NCI-H2081 (cell line): ENCODE measurements around the gene HEATR9.

Source experiments
- DNase-seq, 2 experiments: peaks; one replicate each; lab custom pipeline; 2025; lab: John Stamatoyannopoulos, UW

The HEATR9 gene

DNA sequence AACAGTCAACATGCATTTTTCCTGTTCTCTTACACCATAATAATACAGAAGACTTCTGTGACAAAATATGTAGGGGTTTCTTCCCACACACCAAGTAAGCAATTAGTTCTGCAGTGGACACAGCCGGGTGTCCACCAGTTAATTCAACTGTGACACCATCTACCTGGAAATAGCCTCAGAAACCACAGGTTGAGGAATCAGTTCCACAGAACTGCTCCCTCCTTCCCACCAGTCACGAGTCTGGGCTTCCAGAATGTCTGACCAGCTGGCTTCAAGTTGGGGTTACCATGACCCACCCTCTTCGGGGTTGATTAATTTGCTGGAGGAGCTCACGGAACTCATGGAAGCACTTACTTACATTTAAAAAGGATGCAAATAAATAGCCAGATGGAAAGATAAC lies 25.1 kb upstream of the HEATR9 start:
- DNase-seq, result no peak

DNA sequence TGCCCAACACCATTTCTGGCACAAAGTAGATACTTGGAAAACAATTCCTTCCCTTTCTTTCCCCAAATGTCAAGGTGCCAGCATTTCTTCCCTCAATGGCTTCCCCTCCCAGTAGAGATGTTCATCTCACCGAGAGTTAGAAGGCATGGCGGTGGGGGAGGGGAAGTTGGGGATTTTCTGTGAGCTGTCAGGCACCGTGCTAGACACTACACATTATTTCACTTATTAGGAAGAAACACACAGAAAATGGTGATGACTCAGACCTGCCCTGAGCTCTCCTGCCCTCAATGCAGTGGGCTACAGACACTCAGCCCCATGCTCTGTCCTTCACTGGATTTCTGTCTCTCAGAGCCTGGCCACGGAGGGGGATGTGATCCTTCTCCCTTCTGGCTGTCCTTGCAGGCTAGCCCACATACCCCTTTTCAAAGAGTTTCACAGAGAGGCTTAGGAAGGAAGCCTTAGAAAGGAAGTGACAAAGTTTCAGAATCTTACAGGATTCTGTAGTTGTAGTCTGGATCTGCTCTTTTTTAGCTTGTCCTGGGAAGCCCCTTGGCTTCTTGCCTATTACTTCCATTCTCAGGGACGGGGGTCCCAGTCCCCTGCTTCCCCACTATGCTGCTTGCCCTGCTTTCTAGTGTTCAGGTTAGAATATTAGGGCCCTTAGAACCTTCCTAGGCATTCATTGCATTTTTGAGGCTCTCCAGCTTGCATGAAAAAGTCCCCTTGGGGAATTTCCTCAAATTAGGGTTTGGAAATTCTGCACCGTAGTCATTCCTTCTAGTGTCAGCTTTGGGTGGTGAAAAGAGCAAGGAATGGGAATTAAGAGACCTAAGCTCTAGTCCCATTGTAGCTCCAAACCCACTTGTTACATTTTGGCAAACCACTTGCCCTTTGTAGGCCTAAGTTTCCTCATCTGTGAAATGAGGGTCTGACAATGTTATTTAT lies 23.7 kb upstream of the HEATR9 start:
- DNase-seq, result no peak

DNA sequence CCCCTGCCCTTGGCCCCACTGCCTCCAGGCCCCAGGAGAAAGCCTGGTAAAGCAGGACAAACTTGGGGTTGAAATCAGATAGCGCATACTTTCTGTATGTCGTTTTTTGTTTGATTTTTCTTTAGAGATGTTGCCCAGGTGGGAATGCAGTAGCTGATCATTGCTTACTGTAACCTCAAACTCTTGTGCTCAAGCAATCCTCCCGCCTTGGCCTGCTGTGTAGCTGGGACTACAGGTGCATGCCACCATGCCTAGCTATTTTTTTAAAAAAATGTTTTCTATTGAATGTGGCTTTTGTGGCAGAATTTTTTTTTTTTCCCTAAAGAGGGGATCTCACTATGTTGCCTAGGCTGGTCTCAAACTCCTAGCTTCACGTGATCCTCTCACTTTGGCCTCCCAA lies 22.6 kb upstream of the HEATR9 start:
- no peak for DNase-seq

DNA sequence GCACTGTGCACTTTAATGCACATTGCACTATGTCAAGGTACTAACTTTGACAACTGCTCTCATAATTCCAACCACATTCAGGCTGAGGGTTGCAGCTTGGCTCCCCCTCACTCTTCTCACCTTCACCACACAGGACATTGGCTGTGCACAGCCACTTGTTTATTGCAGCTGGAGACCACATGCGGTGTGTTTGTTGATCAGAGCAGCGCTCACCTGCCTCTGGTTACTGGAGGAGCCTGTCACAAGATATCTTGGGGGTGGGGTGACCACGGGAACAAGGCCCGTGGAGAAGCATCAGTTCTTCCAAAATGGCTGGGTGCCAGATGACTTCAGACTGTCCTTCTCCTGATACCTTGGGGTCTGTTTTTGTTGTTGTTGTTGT lies 22.1 kb upstream of the HEATR9 start:
- DNase-seq, result no peak

DNA sequence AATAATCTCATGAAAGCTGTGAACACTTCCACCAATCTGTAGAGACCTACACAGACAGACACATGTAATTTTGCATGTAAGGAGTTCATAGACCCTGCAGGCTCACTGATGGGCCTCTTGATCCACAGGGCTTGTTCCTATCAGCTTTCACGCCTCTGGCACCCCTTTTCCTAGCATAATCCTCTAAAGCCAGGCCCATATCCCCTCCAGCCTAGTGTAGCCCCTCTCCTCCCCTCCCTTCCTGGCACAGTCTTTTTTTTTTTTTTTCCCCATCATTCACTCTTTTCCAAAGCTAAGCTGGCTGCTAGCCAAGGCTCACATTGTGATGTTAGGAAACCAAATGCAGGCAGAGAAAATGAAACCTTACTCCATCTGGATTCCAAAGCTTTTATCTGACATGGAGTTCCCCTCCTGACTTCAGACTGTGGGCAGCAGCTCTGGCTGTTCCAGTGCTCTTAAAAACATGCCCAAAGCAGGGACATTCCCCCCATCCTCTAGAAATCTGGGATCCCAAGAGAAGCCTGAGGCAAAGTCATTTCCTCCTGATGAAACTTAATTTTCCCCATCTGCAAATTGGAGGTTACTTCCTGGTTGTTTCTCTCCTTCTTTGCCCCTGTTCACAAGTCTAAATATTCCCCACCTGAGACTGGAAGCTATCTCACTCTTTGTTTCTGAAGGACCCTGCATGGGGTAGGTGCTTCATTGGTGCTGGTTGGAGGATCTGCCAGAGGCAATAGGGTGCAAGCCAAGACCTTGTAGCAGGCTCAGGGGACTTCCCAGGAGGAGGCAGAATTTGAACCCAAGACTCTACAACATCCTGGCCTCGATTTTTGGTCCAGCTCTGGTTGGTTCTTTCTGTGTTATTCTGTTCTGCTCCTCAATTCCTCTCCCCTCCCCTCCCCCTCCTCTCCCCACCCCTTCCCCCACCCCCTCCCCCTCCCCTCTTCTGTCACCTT lies 21.4 kb upstream of the HEATR9 start:
- no peak for DNase-seq

DNA sequence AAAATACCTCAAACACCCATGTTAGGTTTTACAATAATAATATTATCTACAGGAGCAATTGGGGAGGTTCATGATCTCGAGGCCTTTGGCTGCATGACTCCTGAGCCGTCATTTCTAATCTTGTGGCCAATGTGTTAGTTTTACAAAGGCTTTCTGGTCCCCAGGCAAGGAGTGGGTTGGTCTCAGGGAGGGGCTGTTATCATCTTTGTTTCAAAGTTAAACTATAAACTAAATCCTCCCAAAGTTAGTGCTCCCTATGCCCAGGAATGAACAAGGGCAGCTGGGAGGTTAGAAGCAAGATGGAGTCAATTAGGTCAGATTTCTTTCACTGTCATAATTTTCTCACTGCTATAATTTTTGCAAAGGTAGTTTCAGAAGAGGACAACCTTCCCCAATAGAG lies 20.6 kb upstream of the HEATR9 start:
- DNase-seq, result no peak

DNA sequence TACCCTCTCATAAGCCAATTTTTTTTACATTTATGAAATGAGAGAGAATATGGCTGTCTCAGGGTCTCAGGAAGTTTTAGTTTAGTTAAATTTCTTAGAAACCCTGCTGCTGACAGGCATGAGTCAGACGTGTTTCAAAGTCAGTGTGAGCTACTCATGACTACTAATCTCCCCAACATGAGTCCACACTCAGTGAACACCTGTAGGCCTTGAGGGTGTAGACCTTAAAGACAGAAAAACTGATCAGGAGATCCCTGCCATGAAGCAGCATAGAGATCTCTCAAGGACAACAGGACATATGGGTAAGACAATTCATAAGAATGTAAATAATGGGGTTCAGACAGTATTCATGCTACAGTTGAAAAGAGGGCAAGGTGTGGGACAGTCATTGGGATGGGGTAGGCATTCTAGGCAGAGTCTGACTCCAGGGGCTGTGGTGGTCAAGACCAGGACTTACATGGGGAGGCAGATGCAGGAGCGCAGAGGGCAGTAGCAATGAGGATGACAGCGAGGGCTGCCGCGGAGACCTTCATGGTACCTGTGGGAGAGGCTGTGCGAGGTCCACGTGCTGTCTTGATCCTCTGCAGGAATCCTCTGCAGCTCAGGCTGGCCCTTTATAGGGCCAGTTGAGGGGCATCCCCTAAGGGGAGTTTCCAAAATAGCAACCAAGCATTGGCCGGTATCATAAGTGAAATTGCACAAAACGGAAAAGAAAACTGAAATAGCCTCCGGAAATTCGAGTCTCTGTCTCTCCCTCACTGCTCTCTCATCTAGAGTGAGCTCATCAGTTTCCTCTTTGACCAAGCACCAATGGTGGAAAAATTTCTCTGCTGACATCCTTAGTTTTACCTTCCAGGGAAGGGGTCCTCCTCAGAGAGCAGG lies 11.3 kb upstream of the HEATR9 start, which contains the start of gene CCL5:
Gene CCL5, minus strand, starts transcription at position 588 of the 882 bp plus-strand sequence.
- DNase-seq, result no peak

DNA sequence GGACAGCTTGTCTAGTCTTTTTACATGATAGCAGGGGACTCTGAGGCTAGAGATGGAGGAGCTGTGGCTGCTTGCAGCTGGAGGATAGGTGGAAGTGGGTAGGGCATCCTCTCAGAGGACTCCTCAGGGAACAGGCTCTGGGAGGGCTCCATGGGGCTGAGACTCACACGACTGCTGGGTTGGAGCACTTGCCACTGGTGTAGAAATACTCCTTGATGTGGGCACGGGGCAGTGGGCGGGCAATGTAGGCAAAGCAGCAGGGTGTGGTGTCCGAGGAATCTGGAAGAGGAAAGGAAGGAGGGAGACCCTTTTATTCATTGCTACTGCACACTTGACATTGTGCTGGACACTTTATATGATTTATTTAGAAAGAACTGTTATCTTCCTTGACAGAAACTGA lies 9.7 kb upstream of the HEATR9 start:
- no peak for DNase-seq

DNA sequence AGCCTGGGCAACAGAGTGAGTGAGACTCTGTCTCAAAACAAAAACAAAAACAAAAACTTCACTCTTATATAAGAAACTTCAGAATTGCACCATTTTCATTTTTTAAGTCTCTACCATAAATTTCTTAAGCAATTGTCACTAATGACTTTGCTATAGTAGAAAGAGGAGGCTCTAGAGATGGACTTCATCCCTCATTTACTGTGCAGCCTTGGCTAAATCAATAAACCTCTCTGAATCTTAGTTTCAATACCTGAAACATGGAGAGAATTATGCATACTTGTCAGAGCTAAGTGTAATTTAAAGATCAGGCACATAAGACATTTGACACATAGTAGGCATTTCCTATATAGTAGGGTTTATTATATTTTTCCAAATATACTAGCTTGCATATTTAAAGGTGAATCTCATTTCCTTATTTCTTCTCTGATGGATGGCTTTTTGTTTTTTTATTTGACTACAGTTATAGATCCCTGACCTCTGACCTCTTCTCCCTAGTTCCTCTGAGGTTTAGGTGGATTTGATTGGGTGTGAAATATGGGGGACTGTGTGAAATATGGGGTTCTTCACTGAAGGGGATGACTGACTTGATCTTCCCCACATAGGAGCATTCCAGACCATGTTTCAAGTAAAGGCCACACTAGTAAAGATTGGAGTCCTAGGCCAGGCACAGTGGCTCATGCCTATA lies 8.8 kb upstream of the HEATR9 start:
- DNase-seq, result no peak

DNA sequence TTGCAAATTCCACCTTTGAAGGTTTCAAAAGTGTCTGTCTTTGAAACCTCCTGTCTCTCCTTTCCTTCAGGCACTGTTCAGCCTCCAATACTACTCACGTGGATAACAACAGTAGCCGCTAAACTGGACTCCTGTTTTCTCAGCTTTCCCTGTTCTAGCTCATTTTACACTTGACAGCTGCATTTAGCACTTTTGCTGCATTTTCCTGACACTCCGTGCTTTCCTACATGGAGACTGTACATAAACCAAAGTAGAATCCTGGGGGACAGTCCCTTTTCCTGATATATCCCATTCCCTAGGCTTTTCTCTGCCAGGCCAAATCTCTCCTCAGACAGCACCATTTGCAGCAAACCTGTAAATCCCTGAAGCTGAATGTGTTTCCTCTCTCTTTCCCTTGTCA lies 7.8 kb upstream of the HEATR9 start:
- no peak for DNase-seq

DNA sequence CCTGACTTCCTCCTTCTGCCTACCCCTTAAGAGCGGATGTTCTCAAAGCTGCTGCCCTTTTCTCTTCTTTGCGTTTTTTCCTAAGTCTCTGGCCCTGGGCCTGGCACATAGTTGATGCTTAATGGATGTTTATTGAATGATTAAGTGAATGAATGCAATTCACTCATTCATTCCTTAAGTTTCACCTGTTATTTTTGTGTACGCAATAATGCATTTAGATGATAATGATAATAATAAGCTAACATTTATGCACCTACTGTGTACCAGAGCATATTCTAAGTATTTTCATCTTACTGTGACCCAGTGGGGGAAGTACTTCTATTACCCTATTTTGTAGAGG lies 7.1 kb upstream of the HEATR9 start:
- no peak for DNase-seq

DNA sequence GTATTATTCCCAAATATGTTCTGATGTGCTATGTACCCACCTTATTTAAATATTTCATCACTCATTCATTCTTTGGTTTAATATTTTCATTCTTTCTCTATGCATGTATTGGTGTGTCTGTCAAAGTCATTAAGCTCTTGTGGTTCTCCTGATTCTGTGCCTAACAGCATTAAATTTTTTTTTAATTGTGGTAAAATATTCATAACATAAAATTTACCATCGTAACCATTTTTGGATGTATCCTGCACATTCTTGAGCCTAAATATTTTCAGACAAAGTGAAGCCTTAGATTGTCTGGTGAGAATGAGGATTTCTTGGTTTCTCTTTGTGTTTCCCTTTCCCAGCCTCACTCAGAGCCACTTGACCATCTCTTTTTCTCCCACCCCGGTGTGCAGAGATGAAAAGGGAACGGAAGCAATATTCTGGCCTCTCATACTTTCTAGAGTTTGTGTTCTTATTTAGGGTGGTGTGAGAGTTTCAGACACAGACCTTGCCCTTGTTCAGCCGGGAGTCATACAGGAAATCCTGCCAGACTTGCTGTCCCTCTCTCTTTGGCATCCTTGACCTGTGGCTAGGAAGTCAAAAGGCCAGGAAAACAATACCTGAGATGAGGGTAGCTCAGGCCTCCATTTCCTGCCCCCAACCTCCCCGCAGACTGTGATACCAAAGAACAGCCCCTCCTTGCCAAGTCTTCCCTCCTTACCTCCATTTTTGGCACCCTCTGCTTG lies 6.5 kb upstream of the HEATR9 start:
- DNase-seq, result no peak

DNA sequence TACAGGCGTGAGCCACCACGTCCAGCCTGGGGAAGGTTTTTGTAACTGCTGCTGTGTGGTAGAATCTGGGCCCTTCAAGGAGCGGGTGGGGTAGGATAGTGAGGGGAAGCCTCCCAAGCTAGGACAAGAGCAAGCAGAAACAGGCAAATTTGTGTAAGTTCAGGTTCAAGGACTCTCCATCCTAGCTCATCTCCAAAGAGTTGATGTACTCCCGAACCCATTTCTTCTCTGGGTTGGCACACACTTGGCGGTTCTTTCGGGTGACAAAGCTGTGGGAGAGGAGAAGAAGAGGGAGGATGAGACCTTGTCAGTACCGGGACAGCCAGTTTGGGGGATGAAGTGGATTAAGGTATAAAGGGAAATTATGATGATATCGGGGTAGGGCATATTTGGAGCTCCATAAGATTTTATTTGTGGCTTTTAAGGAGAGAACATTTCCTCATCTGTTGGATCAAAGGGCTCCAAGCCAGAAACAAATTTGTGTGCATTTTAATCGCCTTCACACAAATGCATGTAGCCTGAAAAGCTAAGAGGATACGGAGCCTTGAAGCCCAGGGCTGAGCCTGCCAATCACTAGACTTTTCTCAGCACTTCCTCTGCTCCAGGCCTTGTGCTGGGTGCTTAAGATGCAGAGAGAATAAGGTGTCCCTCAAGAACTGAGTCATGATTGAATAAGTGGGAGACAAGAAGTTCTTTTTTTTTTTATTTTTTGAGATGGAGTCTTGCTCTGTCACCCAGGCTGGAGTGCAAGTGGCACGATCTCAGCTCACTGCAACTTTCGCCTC lies 3.7 kb upstream of the HEATR9 start:
- DNase-seq, result no peak

DNA sequence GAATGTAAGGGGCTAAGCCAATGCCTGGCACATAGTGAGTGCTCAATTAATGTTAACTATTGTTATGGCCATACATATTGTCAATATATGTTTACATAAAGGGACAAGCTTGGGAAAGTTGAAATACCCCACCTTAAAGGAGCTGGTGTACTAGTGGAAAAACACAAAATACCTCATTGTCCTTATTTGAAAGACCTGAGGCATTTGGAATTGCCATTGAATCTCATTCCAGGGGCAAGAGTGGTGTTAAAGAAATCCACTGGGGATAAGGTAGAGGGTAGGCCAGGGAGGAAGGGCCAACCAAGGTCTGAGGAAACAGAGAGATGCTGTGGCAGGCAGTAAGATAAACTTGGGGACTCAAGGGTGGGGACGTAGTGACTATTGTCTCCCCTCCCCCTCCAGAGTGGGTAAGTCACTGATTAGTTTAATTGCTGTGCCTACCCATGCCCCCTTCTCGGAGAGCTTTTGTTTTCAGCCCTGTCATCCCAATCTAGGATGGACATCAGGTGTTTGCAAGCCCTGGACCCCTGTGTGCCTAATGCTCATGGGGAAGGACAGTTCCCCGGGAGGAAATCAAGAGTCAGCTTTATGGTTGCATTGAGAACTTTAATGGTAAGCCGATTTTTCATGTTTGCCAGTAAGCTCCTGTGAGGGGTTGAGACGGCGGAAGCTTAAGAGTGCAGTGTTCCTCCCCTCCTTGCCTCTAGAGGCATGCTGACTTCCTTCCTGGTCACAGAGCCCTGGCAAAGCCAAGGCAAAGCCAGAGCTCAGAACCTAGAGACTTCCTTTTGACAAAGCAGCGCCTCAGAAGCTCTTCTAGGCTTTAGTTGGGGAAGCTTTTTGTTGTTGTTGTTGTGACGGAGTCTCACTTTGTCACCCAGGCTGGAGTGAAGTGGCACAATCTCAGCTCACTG lies 2.5 kb upstream of the HEATR9 start:
- DNase-seq, result no peak

DNA sequence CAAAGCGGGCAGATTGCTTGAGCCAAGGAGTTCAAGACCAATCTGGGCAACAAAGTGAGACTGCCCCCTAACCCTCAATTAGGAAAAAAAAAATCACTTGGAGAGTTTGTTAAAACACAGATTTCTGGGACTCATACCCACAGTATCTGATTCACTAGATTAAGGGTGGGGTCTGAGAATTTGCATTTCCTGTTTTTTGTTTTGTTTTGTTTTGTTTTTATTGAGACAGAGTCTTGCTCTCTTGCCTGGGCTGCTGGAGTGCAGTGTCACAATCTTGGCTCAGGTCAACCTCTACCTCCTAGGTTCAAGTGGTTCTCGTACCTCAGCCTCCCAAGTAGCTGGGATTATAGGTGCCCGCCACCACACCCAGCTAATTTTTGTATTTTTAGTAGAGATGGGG lies 1.1 kb downstream of the HEATR9 start:
- DNase-seq, result no peak

DNA sequence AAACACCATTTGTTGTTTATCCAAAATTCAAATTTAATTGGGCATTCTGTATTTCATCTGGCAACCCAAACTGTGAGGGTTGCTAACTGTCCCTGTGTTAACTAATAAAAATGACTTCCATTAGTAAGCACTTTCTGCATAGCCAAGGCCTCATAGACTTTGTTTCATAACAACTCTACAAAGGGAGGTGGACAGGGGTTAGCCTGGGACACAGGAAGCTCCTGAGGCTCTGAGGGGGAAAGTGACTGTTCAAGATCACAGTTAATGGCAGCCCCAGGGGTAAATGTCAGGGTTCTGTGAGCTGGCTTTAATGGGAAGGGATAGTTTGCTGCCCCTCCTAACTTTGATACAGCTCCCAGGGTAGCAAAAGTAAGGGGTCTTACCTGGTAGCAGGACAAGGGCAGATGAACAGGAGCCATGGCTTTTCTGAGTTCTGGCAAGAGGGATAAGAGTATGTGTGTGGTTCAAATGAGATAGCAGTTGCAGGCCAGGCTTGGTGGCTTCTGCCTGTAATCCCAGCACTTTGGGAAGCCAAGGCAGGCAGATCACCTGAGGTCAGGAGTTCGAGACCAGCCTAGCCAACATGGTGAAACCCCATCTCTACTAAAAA lies 2.2 kb downstream of the HEATR9 start:
- DNase-seq, result no peak

DNA sequence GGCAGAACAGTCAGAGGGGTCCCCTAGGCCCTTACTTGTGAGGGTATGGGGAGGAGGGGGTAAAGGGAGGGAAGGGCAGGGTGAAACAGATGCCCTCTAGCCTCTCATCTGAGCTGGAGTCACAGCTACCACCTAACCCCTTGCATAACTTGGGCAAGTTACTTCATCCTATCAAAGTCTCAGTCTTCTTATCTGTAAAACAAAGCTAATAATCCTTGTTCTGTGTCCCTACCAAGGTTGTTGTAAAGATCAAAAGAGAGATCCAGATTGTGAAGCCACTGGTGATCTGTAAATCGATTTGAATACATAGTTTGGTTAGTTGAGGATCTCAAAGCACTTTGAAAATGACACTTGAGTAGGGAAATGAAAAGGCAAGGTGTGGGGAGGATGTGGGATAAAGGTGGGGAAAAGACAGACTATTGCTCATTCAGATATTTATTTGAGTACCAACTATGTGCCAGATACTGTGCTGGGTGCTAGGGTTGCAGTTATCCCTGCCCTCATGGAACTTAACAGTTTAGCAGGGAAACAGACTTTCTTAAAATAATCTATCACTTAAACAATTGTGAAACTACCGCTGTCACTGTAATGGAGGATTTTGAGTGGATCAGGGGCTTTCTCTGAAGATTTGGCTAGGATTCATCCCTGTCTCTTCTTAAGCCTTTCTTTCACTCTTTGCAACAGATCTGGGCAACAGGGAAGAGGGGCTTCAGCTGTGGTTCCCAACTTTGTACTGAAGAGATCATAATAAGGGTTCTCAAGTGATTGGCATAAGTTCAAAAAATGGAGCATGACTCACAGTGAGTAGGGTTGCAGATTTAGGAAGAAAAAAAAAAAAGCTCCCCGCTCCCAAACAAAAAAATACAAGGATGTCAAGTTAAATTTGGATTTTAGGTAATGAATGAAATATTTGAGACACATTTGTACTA lies 3.0 kb downstream of the HEATR9 start:
- DNase-seq, result no peak
